ENCODE measurements around the gene PTAFR.

Gene PTAFR

GRCh38 chr1:28178690-28179485 is 2.4 kb upstream of the PTAFR start:
- no peak for DNase-seq

- DNase-seq, result no peak
These were observed 470 bp downstream of the PTAFR start for GRCh38 chr1:28175955-28176485.

GRCh38 chr1:28173980-28174297 is 2.6 kb downstream of the PTAFR start:
- DNase-seq, result peak in 2 of 51 donors; percentile 13 to 20

GRCh38 chr1:28173151-28173979 is 3.1 kb downstream of the PTAFR start:
- DNase-seq, result peak in 24 of 51 donors; percentile 9 to 69 (median 42)

- DNase-seq, result peak in 10 of 51 donors; percentile 10 to 28 (median 18)
These were observed 3.8 kb downstream of the PTAFR start for GRCh38 chr1:28172713-28173150.

GRCh38 chr1:28171246-28171645 is 5.2 kb downstream of the PTAFR start:
- no peak for DNase-seq

GRCh38 chr1:28170001-28170596 is 6.4 kb downstream of the PTAFR start:
- no peak for DNase-seq

- peak in 43 of 51 donors; percentile 16 to 91 (median 51) for DNase-seq
These were observed 12.9 kb downstream of the PTAFR start for GRCh38 chr1:28163496-28164161.

GRCh38 chr1:28162151-28162550 is 14.3 kb downstream of the PTAFR start:
- DNase-seq, result no peak

- no peak for DNase-seq
These were observed 14.7 kb downstream of the PTAFR start for GRCh38 chr1:28161751-28162150.

GRCh38 chr1:28160782-28161266 is 15.7 kb downstream of the PTAFR start:
- no peak for DNase-seq

- DNase-seq, result no peak
These were observed 16.8 kb downstream of the PTAFR start for GRCh38 chr1:28159680-28160079.

GRCh38 chr1:28159243-28159642 is 17.2 kb downstream of the PTAFR start:
- no peak for DNase-seq

- DNase-seq, result no peak
These were observed 18.6 kb downstream of the PTAFR start for GRCh38 chr1:28157894-28158293.

- peak in 1 of 51 donors; percentile 13 for DNase-seq
These were observed 19.7 kb downstream of the PTAFR start for GRCh38 chr1:28156821-28157220.

GRCh38 chr1:28155628-28156027 is 20.9 kb downstream of the PTAFR start:
- no peak for DNase-seq

GRCh38 chr1:28154078-28154594 is 22.4 kb downstream of the PTAFR start:
- no peak for DNase-seq

GRCh38 chr1:28150125-28150780 is 26.2 kb downstream of the PTAFR start:
- no peak for DNase-seq

- no peak for DNase-seq
These were observed 27.7 kb downstream of the PTAFR start for GRCh38 chr1:28148880-28149195.

- DNase-seq, result no peak
These were observed 29.0 kb downstream of the PTAFR start for GRCh38 chr1:28147264-28148094.
